Fibroblast of skin of left biceps (primary cell): ENCODE data around the gene INPP1.

Experiments
- DNase-seq, 2 experiments: peaks; one replicate each; pipeline ENCODE4 v3.0.0-alpha.2; 2013; ENCODE audit warnings: low read depth in 2 of 2

The INPP1 gene

GRCh38 chr2:190409616-190410015 is 66.2 kb downstream of the INPP1 start:
- DNase-seq: no peak

- DNase-seq: no peak
Measured at GRCh38 chr2:190410166-190410565, 66.8 kb downstream of the INPP1 start.

- DNase-seq: no peak
Measured at GRCh38 chr2:190412966-190413365, 69.6 kb downstream of the INPP1 start.

GRCh38 chr2:190413421-190413820 is 70.0 kb downstream of the INPP1 start:
- no peak for DNase-seq

GRCh38 chr2:190415251-190415650 is 71.9 kb downstream of the INPP1 start:
- no peak for DNase-seq

GRCh38 chr2:190415794-190416775 is 72.7 kb downstream of the INPP1 start:
- no peak for DNase-seq

GRCh38 chr2:190417045-190417842 is 73.9 kb downstream of the INPP1 start:
- no peak for DNase-seq

GRCh38 chr2:190418727-190419126 is 75.3 kb downstream of the INPP1 start:
- DNase-seq: no peak

- no peak for DNase-seq
Measured at GRCh38 chr2:190420801-190421200, 77.4 kb downstream of the INPP1 start.
